ENCODE measurements around the gene CCDC18.
"Not testable (repeated sequence)": the region's sequence is repeated elsewhere in the genome, so short reads cannot be mapped to it uniquely, and the experiment has no call there.

CCDC18 gene

GRCh38 chr1:93159337-93159736 is 21.2 kb upstream of the CCDC18 start:
- TF ChIP-seq, protein P1, sequence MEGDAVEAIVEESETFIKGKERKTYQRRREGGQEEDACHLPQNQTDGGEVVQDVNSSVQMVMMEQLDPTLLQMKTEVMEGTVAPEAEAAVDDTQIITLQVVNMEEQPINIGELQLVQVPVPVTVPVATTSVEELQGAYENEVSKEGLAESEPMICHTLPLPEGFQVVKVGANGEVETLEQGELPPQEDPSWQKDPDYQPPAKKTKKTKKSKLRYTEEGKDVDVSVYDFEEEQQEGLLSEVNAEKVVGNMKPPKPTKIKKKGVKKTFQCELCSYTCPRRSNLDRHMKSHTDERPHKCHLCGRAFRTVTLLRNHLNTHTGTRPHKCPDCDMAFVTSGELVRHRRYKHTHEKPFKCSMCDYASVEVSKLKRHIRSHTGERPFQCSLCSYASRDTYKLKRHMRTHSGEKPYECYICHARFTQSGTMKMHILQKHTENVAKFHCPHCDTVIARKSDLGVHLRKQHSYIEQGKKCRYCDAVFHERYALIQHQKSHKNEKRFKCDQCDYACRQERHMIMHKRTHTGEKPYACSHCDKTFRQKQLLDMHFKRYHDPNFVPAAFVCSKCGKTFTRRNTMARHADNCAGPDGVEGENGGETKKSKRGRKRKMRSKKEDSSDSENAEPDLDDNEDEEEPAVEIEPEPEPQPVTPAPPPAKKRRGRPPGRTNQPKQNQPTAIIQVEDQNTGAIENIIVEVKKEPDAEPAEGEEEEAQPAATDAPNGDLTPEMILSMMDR (IDR thresholded peaks at IDR 0.05; ENCODE audit: low read depth, low read length): no peak
- H3K4me3 ChIP-seq (ENCODE audit: low read depth, low read length): no peak overlapping the region

- not testable (repeated sequence) for H3K4me3 ChIP-seq (ENCODE audit: low read depth, low read length)
Measured at GRCh38 chr1:93163314-93163713, 17.2 kb upstream of the CCDC18 start.

GRCh38 chr1:93164816-93165215 is 15.7 kb upstream of the CCDC18 start:
- TF ChIP-seq, protein P1 (IDR thresholded peaks at IDR 0.05; ENCODE audit: low read depth, low read length): no peak
- no peak overlapping the region for H3K4me3 ChIP-seq (ENCODE audit: low read depth, low read length)

GRCh38 chr1:93165895-93166294 is 14.6 kb upstream of the CCDC18 start:
- not testable (repeated sequence) for H3K4me3 ChIP-seq (ENCODE audit: low read depth, low read length)

DNA sequence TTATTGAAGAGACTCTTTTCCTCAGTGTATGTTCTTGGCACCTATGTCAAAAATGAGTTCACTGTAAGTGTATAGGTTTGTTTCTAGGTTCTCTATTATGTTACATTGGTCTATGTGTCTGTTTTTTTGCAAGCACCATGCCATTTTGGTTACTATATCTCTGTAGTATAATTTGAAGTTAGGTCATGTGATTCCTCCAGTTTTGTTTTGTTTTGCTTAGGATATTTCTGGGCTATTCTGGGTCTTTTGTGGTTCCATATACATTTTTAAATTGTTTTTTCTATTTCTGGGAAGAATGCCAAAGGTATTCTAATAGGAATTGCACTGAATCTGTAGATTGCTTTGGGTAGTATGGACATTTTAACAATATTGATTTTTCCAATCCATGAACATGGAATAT is 13.5 kb upstream of the CCDC18 start:
- TF ChIP-seq, protein P1 (IDR thresholded peaks at IDR 0.05; ENCODE audit: low read depth, low read length): no peak
- H3K4me3 ChIP-seq (ENCODE audit: low read depth, low read length): no peak overlapping the region

- H3K4me3 ChIP-seq (ENCODE audit: low read depth, low read length): not testable (repeated sequence)
Measured at GRCh38 chr1:93170141-93170678, 10.3 kb upstream of the CCDC18 start.

GRCh38 chr1:93171549-93172034 is 8.9 kb upstream of the CCDC18 start:
- TF ChIP-seq, protein P1 (IDR thresholded peaks at IDR 0.05; ENCODE audit: low read depth, low read length): no peak
- no peak overlapping the region for H3K4me3 ChIP-seq (ENCODE audit: low read depth, low read length)

DNA sequence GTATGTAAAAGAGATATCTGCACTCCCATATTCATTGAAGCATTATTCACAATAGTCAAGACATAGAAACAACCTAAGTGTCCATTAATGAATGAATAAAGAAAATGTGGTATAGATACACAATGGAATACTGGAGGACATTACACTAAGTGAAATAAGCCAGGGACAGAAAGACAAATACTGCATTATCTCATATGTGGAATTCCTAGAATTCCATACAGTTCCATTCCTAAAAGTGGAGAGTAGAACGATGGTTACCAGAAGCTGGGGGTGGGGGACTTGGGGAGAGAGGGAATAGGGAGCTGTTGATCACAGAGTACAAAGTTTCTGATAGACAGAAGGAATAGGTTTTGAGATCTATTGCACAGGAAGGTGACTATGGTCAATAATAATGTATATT is 7.7 kb upstream of the CCDC18 start:
- TF ChIP-seq, protein P1 (IDR thresholded peaks at IDR 0.05; ENCODE audit: low read depth, low read length): no peak
- H3K4me3 ChIP-seq (ENCODE audit: low read depth, low read length): no peak overlapping the region

DNA sequence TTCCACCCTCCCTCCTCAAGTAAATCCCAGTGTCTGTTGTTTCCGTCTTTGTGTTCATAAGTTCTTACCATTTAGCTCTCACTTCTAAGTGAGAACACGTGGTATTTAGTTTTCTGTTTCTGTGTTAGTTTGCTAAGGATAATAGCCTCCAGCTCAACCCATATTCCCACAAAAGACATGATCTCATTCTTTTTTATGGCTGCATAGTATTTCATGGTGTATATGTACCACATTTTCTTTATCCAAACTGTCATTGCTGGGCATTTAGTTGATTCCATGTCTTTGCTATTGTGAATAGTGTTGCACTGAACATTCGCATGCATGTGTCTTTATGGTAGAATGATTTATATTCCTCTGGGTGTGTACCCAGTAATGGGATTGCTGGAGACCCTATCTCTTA is 5.9 kb upstream of the CCDC18 start:
- not testable (repeated sequence) for H3K4me3 ChIP-seq (ENCODE audit: low read depth, low read length)

- peak overlapping the region; percentile 98 for H3K4me3 ChIP-seq (ENCODE audit: low read depth, low read length)
- TF ChIP-seq, protein P1 (IDR thresholded peaks at IDR 0.05; ENCODE audit: low read depth, low read length): no peak
Measured at GRCh38 chr1:93177991-93178390, 2.5 kb upstream of the CCDC18 start.
